Mesenteric fat pad (tissue), 1 donor: ENCODE results near the gene EPHA10. TPM values are rescaled to one million over a fixed set of nuclear protein-coding genes. Genes with fewer than 3 reads are reported as not detected.
A peak's percentile ranks its signal among the peaks of the same experiment; 100 is the strongest.
"Not testable (repeated sequence)": the region's sequence is repeated elsewhere in the genome, so short reads cannot be mapped to it uniquely, and the experiment has no call there.

ENCODE experiments used
- DNase-seq: peaks from one replicate; pipeline ENCODE4 v3.0.0-alpha.2; 2020; ENCODE audit warnings: low spot score
- total RNA-seq: library from RNA; stranded (reverse); fragmentation: NEBNext Ultra II Directional; extraction: Animal tissue kit (Norgen Biotek cat#: 25700); gene quantifications from one replicate; pipeline ENCODE4 v1.2.1, GENCODE V29; 2021
- donor health status: DM: yes; HTN: yes; CAD: no.

Gene EPHA10
- total RNA-seq, 1 donor from 2014 or later = not detected

DNA sequence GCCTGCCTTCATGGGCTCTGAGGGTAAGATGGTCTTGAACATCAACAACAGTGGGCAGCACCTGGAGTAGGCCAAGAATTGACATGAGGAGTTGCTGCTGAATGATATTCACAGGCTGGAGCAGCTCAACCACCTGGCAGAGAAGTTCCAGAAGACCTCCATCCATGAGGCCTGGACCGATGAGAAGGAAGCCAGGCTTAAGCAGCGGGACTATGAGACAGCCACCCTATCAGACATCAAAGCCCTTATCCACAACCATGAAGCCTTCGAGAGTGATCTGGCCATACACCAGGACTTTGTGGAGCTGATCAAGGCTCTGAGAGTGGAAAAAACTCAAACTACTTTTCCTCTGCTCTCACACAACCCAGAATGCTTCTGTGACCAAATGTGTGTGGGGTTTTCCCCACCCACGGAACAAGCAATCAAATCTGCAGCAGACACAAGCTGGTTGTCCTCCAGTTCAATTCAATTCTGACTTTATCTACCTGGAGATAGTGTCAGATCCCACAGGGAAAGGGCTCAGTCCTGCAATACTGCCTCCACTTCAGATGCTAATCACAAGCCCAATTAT lies 12.1 kb upstream of the EPHA10 start:
- DNase-seq = no peak

GRCh38 chr1:37771440-37771839 lies 6.5 kb upstream of the EPHA10 start:
- DNase-seq = not testable (repeated sequence)

DNA sequence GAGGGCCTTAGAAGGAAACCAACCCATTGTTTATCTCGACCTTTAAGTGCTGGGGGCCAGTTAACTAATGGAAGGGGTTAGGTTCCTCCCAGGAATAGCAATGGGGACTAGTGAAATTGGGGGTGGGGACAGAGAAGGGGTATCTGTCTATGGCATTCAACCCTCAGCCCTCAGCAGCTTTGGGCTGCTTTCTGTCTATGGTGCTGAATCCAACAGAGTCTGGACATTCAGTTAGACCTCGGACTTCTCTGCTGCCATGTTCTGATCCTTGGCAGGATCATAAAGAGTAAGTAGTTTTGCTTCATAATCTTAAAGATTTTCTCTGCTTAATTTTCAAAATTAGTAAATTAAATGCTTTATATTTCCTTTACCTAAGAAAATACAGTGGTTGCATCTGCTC lies 2.6 kb upstream of the EPHA10 start:
- no peak for DNase-seq

DNA sequence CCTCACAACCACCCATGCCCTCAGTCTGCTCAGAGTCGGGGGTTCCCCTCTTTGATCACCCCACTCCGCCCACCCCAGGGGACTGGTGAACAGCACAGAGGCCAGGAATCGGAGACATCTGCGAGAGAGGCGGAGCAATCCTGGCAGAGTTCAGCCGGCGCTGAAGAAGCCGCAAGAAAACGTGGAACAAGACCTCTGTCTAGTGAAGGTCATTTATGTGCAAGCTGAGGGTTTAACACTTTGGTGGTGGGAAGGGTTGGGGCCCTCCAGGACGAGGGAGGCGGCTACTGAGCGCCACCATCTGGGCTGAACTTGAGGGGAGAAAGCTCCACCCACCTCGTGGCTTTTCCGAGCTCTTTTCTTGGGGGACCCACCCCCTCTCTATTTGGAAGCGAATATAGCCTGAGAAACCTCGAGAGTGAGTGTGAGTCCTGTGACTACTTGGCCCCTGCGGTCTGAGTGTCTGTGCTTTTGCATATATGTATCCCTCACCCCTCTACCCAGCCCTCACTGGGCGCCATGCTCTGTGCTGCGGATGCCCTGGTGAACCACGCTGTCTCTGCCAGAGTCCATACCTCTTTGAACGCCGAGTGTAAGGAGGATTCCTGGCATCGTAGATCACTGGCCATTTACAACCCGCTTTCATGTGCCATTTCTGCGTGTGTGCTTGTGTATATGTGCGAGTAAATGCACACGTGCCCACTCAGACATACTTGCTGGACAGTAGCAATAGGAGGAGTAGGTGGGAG lies 1.2 kb upstream of the EPHA10 start:
- peak; percentile 84 for DNase-seq

DNA sequence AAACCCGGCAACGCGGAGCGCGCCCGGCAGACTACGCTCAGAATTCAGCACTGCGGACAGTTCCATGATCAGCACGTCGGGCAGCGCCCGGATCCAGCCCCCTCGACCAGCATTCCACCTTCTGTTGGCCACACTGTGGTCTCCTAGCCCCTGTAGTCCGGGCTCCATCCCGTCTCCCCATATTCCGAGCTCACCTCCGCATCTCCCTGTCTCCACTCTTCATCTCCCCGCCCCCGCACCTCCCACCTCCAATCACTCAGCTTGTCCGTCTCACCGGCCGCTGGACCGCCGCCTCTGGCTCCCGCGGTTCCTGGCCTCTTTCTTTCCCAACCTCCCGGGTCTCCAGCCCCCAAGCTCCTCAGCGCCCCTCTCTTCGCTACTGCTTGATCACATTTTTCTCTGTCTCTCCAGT lies 500 bp downstream of the EPHA10 start:
- peak; percentile 76 for DNase-seq

GRCh38 chr1:37763791-37764413 lies 1.0 kb downstream of the EPHA10 start:
- DNase-seq = peak; percentile 55

- DNase-seq = peak; percentile 81
Measured at GRCh38 chr1:37762516-37762915, 2.4 kb downstream of the EPHA10 start.

DNA sequence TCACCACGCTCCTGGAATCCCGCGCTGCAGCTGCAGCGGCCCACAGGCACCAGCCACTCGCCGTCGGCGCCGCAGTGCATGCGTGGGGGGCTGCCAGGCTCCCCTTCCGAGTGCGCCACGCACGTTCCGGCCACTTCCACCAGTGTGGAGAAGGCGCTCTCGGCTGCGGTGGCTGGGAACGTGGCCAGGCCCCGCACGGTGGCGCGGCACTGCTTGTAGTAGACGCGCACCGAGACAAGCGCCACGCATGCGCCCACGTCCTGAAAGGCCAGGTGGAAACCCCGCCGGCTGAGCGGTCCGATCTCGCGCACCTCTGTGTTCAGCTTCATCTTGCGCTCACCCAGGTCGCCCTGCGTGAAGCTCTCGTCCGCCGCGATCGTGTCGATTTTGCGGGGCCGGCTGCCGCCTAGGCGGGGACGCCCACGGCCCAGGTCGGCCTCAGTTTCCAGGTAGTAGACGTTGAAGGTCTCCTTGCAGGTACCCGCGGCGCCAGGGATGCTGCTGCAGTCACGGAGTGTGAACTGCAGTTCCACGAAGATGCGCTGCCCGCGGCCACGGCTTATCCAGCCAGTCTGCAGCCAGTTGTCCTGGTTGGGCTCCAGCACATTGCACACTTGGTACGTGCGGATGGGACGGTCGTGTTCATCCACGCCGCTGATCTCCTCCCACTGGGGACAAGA lies 3.4 kb downstream of the EPHA10 start:
- peak; percentile 77 for DNase-seq

DNA sequence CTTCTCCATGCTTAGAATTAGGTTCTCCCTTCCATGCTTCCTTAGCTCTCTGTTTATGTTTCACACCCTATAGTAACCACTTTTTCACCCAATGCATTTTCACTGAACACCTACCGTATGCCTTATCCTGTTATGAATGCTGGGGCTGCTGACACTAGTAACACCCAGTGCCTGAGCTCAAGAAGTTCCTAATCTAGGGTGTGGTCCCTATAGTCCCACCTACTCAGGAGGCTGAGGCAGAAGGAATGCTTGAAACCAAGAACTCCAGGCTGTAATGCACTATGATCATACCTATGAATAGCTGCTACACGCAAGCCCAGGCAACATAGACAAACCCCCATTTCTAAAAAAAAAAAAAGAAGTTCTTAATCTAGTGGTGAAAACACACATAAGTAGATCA lies 5.5 kb downstream of the EPHA10 start:
- DNase-seq = no peak

GRCh38 chr1:37755951-37756560 lies 8.9 kb downstream of the EPHA10 start:
- peak; percentile 57 for DNase-seq

DNA sequence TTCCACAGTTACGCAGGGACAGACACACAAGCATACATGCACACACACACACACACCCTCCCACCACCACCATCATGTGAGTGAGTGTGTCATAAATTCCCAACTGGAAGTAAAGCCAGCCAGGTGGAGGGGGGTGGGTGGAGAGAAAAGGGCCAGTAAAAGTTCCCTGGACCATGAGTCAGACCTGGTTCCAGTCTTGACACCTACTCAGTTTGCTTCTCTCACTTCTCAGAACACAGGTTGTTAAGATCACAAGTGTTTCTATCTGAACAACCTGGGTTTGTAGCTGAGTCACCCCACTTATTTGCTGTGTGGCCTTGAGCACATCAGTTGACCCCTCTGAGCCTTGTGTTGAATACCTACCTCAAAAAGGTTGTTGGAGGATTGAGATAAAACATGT lies 9.6 kb downstream of the EPHA10 start:
- peak; percentile 16 for DNase-seq

DNA sequence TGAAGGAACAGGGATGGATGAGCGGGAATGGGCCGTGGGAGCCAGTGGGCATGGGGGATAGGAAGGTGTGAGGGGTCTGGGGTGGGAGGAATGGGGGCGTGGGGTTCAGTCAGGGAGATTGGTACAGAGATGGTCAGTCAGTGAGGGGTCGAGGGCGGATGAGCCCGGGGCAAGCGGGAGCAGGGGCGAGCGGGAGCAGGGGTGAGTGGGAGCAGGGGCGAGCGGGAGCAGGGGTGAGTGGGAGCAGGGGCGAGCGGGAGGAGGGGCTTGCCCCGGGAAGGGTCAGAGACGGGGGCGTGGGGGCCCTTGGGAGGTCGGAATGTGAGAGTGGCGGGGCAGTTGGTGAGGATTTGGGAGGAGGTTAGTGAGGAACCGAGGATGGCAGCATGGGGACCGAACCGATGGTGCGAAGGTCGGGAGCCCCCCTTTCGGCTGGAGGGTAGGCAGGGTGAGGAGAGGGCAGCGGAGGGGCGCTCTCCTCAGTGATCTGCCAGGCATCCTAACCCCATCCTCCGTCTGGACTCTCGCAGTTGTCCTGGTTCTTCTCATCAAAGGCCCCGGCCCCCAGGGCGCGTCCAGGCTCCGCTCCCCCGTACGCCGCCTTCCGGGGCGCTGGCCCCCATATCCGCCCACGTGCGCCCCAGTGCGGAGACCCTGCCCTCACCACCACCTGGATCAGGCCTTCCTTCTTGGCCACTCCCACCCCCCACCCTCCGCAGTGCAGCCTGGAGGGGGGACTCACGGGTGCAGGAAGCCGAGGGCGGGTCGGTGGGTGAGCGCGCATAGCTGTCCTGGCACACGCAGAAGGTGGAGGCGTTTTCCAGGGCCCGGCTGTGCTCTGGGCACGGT lies 11.2 kb downstream of the EPHA10 start:
- DNase-seq = peak; percentile 74

- peak; percentile 75 for DNase-seq
Measured at GRCh38 chr1:37752583-37753471, 12.1 kb downstream of the EPHA10 start.

GRCh38 chr1:37752213-37752582 lies 12.7 kb downstream of the EPHA10 start:
- no peak for DNase-seq

DNA sequence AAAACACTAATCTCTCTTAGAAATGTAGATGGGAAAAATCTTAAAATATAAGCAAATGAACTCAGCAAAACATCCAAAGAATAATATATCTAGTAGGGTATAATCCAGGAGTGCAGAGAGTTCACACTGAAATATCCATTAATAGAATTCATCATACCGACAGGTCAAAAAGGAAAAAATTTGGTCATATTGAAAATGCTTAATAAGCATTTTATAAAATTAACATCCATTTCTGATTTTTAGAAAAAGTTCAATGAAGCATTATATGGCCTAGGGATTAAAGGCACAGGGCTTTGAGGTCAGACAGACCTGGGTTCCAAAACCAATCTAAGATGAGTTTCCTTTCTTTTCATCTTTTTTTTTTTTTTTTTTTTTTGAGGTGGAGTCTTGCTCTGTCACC lies 16.4 kb downstream of the EPHA10 start:
- DNase-seq = no peak

DNA sequence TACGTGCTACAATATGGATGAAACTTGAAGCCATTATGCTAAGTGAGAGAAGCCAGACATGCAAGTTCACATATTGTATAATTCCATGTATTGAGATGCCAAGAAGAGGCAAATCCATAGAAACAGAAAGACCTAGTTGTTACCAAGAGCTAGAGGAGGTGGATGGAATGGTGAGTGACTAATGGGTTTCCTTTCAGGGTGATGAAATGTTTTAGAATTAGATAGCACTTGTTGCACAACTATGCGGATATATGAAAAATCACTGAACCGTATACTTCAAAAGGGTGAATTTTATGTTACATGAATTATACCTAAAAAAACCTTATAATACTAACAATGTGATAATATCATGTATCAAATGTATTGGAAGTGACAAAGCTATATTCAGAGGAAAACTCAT lies 18.1 kb downstream of the EPHA10 start:
- DNase-seq = no peak

DNA sequence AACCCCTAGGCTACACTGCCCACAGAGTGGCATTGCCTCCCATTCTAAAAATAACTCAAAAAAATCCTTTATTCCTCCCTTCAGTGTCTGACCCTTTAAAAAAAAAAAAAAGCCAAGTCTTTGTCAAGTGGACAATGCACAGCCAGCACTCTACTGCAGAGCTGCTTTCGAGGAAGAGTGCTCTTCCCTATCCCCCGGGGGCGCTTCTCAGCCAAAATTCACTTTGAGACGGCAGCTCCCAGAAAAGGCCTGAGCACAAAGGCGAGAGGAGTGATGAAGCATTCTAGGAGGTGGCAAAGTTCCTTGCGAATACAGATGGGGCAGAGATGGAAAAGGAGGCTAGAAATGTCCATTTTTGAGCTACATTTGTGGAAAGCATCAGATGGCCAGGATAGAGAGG lies 23.3 kb downstream of the EPHA10 start:
- DNase-seq = peak; percentile 60

GRCh38 chr1:37741130-37741529 lies 23.8 kb downstream of the EPHA10 start:
- peak; percentile 35 for DNase-seq

DNA sequence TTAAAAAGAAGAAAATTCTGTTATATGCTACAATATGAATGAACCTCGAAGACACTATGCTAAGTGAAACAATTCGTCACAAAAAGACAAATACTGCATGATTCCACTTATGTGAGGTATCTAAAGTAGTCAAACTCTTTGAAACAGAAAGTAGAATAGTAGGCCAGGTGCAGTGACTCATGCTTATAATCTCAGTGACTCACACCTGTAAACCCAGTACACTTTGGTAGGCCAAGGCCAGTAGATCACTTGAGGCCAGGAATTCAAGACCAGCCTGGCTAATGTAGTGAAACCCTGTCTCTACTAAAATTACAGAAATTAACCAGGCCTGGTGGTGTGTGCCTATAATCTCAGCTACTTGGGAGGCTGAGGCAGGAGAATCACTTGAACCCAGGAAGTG lies 25.7 kb downstream of the EPHA10 start:
- peak; percentile 14 for DNase-seq

DNA sequence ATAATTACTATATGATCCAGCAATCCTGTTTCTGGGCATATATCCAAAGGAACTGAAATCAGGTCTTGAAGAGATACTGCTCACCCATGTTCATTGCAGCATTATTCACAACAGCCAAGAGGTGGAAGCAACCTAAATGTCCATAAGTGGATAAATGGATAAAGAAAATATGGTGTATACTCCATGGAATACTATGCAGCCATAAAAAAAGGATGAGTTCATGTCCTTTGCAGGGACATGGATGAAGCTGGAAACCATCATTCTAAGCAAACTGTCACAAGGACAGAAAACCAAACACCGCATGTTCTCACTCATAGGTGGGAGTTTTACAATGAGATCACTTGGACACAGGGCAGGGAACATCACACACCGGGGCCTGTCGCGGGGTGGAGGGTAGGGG lies 26.3 kb downstream of the EPHA10 start:
- peak; percentile 69 for DNase-seq
